GM19193 (cell line): ENCODE measurements around the gene NDUFB2.

ENCODE experiments used
- POLR2A ChIP-seq: IDR thresholded peaks from 4 replicates; pipeline ENCODE4 v1.6.1; 2011; ENCODE audit not compliant: insufficient read depth, insufficient read length; ENCODE audit errors: extremely low read depth

The NDUFB2 gene

DNA sequence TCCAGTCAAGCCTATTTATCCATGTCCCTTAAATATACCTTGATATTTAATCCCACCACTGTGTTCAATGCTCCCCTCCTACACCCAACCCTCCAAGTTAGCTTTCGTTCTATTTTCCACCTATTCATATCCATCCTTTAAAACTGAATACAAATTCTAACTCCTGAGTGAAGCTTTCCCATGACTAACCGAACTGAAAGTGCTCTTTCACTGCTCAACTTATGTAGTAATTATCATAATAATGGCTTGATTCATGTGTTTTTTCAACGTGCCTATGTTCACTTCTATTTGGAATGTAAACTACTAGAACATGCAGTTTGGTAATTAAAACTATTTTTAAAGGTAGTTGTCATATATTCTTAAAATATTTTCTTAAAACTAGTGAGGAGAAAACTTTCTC, 58.0 kb downstream of the NDUFB2 start:
- TF ChIP-seq POLR2A, result no peak
